Caco-2 (cell line): ENCODE results near the gene PIGB. TPM values are rescaled to one million over a fixed set of nuclear protein-coding genes. Genes with fewer than 3 reads are reported as not detected.

Source experiments
- BruUV-seq: library from RNA; stranded (reverse); fragments of 400-500 nt; replicated peaks from 2 replicates; lab custom pipeline; 2021; lab: Mats Ljungman, UMichigan
- CTCF ChIA-PET: fragments of 300-600 bp; sonication (Branson Sonifier 250); formaldehyde crosslinking; loops from one replicate; lab custom pipeline; 2022; ENCODE audit warnings: antibody characterized with exemption; lab: Charles Lee
- POLR2A ChIA-PET: fragments of 300-600 bp; sonication (Branson Sonifier 250); formaldehyde crosslinking; loops from one replicate; lab custom pipeline; 2022; ENCODE audit warnings: antibody characterized with exemption; lab: Charles Lee
- DNase-seq, 2 experiments: peaks; one replicate each; pipeline versions ENCODE4 v3.0.0 to v3.0.0-alpha.2; 2020 to 2022
- H3K27me3 ChIP-seq: replicated peaks from 2 replicates; pipeline ENCODE4 v1.6.0; 2011; ENCODE audit warnings: low read length; ENCODE audit not compliant: control insufficient read depth, insufficient read depth
- H3K36me3 ChIP-seq: 2 replicates; pipeline ENCODE4 v1.5.1; 2011; ENCODE audit warnings: low read length; ENCODE audit not compliant: control insufficient read depth, insufficient read depth
- H3K4me1 ChIP-seq: fragments of 250-450 bp; sonication (Bioruptor Pico); 2 replicates; pipeline ENCODE4 v1.5.1; 2020; ENCODE audit warnings: mild to moderate bottlenecking
- H3K4me3 ChIP-seq: 2 replicates; pipeline ENCODE4 v1.5.1; 2011; ENCODE audit warnings: low read depth, mild to moderate bottlenecking, control low read depth, low read length
- H3K9me3 ChIP-seq: fragments of 250-450 bp; sonication (Bioruptor Pico); 2 replicates; pipeline ENCODE4 v1.5.1; 2020; ENCODE audit warnings: mild to moderate bottlenecking, moderate library complexity
- H3K27ac Mint-ChIP-seq: one replicate; pipeline ENCODE4 v1.8.0; 2022; ENCODE audit warnings: mixed read lengths; ENCODE audit not compliant: unreplicated experiment
- H3K27me3 Mint-ChIP-seq: one replicate; pipeline ENCODE4 v1.8.0; 2022; ENCODE audit warnings: mixed read lengths; ENCODE audit not compliant: insufficient read depth, unreplicated experiment
- H3K36me3 Mint-ChIP-seq: one replicate; pipeline ENCODE4 v1.8.0; 2022; ENCODE audit warnings: mild to moderate bottlenecking, mixed read lengths; ENCODE audit not compliant: insufficient read depth, unreplicated experiment
- H3K4me1 Mint-ChIP-seq: one replicate; pipeline ENCODE4 v1.8.0; 2022; ENCODE audit warnings: low read depth, mixed read lengths; ENCODE audit not compliant: unreplicated experiment
- H3K4me3 Mint-ChIP-seq: one replicate; pipeline ENCODE4 v1.8.0; 2022; ENCODE audit warnings: mild to moderate bottlenecking, moderate library complexity, mixed read lengths; ENCODE audit not compliant: unreplicated experiment
- H3K9me3 Mint-ChIP-seq: one replicate; pipeline ENCODE4 v1.8.0; 2022; ENCODE audit warnings: mixed read lengths; ENCODE audit not compliant: unreplicated experiment
- CTCF ChIP-seq, 2 experiments: fragments of 200-600 bp in 1 of 2; IDR thresholded peaks; 1 replicate in 1 of 2; 2 replicates in 1 of 2; pipeline versions ENCODE4 v1.5.1 to v1.8.0; 2011 to 2022; ENCODE audit warnings: antibody characterized with exemption in 1 of 2, control low read depth in 1 of 2, inconsistent platforms in 1 of 2, low read depth in 1 of 2, low read length in 1 of 2, mild to moderate bottlenecking in 1 of 2, moderate library complexity in 1 of 2; ENCODE audit not compliant: insufficient read depth in 1 of 2, severe bottlenecking in 1 of 2, unreplicated experiment in 1 of 2
- intact Hi-C: fragments of 100-400 bp; cut with micrococcal nuclease; formaldehyde crosslinking; loops from one replicate; pipeline ENCODE4 v1.10.0; 2022; ENCODE audit not compliant: unreplicated experiment
- total RNA-seq: library from RNA; stranded (reverse); gene quantifications from 2 replicates; pipeline ENCODE4 v1.2.3, GENCODE V29; 2022

PIGB gene
- total RNA-seq, 1 experiment from 2014 or later: 15.5 TPM

DNA sequence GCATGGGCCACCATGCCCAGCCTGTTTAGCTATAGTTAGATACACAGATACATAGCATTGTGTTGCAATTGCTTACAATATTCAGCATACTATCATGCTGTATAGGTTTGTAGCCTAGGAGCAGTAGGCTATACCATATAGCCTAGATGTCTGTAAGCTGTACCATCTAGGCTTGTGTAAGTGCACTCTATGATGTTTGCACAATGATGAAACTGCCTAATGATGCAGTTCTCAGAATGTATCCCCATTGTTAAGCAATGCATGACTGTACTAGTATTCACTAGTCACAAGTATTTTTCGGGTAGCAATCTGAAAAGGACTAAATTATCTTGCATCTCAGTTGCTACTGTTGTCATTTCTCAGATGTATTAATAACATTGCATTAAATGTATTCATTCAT, 16.0 kb downstream of the PIGB start:
- CTCF ChIA-PET: no interaction called here

DNA sequence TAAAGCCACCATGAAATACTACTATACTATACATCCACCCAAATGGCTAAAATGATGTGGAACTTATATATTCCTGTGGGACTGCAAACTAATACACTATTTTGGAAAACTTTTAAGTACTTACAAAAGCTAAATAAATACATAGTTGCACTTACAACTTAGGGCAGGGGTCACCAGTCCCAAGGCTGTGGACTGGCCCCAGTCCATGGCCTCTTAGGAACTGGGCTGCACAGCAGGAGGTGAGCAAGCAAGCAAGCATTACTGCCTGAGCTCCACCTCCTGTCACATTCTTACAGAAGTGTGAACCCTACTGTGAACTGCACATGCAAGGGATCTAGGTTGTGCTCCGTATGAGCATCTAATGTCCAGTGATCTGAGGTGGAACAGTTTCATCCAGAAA, 18.1 kb downstream of the PIGB start:
- BruUV-seq: no TSS peak
- Mint-ChIP-seq H3K9me3 (no peaks in the 10 kb centered on the region), H3K27ac (no peak overlapping the region), H3K36me3 (no peaks in the 10 kb centered on the region), H3K4me1 (no peaks in the 10 kb centered on the region), H3K4me3 (no peak overlapping the region), H3K27me3 (no peaks in the 10 kb centered on the region)
- intact Hi-C loops: no loop called here
- no peaks in the 10 kb centered on the region for H3K27me3 ChIP-seq
- ChIA-PET CTCF (no interaction called here), POLR2A (no interaction called here)
- no peaks in the 10 kb centered on the region for H3K36me3 ChIP-seq
- no peak overlapping the region for H3K4me3 ChIP-seq
- TF ChIP-seq CTCF (IDR thresholded peaks at IDR 0.05; ENCODE audit: insufficient read depth in 1 of 2, low read depth in 1 of 2, low read length in 1 of 2, severe bottlenecking in 1 of 2, unreplicated experiment in 1 of 2): no peak
- no peaks in the 10 kb centered on the region for H3K9me3 ChIP-seq
- no peak for DNase-seq
- H3K4me1 ChIP-seq: no peaks in the 10 kb centered on the region

More for the DNA sequence above, 16.0 kb downstream of the PIGB start:
- Mint-ChIP-seq H3K4me3 (no peak overlapping the region), H3K4me1 (no peaks in the 10 kb centered on the region), H3K27ac (no peak overlapping the region), H3K27me3 (no peaks in the 10 kb centered on the region), H3K9me3 (no peaks in the 10 kb centered on the region), H3K36me3 (no peaks in the 10 kb centered on the region)
- Histone ChIP-seq H3K36me3 (no peaks in the 10 kb centered on the region; the same call in 1 of the 2 replicates), H3K4me1 (no peaks in the 10 kb centered on the region), H3K27me3 (no peaks in the 10 kb centered on the region), H3K9me3 (no peaks in the 10 kb centered on the region), H3K4me3 (no peak overlapping the region)
- no TSS peak for BruUV-seq
- no peak for DNase-seq
- TF ChIP-seq CTCF (IDR thresholded peaks at IDR 0.05; ENCODE audit: insufficient read depth in 1 of 2, low read depth in 1 of 2, low read length in 1 of 2, severe bottlenecking in 1 of 2, unreplicated experiment in 1 of 2): no peak
- POLR2A ChIA-PET: no interaction called here
- intact Hi-C loops: no loop called here

DNA sequence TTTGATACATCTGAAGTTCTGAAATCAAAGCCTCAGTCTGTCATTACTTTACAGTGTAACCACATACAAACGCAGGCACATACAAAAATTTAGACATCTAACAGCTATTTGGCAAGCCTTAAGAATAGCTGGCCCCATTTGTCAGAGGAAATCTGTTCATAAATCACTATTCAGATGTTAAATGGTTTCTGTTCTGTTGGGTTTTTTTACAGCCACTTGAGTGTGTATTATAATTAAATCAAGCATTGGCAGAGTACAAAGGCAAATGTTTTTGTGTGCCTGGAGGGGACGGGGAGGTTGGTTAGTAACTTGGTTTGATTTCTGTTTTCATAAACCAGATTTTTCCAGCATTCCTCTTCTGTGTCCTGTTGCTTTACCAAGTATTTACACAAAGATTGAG, 24.1 kb downstream of the PIGB start:
- H3K27ac Mint-ChIP-seq: no peak overlapping the region
- H3K27me3 Mint-ChIP-seq: no peaks in the 10 kb centered on the region
- no peaks in the 10 kb centered on the region for H3K27me3 ChIP-seq
- BruUV-seq: no TSS peak
- ChIA-PET CTCF (interaction anchor here (1.3 kb wide), 1 partner anchor 96 kb away, joined by 3 read pairs; no protein-coding TSS in a partner anchor), POLR2A (no interaction called here)
- no peaks in the 10 kb centered on the region for H3K36me3 Mint-ChIP-seq
- no peaks in the 10 kb centered on the region for H3K9me3 Mint-ChIP-seq
- no peaks in the 10 kb centered on the region for H3K4me1 Mint-ChIP-seq
- H3K36me3 ChIP-seq: no peaks in the 10 kb centered on the region
- no peaks in the 10 kb centered on the region for H3K9me3 ChIP-seq
- TF ChIP-seq CTCF (IDR thresholded peaks at IDR 0.05; ENCODE audit: insufficient read depth in 1 of 2, low read depth in 1 of 2, low read length in 1 of 2, severe bottlenecking in 1 of 2, unreplicated experiment in 1 of 2): no peak
- H3K4me3 ChIP-seq: no peak overlapping the region
- no peak overlapping the region for H3K4me3 Mint-ChIP-seq
- H3K4me1 ChIP-seq: 0 out of 2 replicates have a peak, but pooled peaks cover 7% of the 10 kb centered on the region
- no peak for DNase-seq
- intact Hi-C loops: no loop called here
